Measurements from ENCODE around the gene IFIT5. TPM values are rescaled to one million over a fixed set of nuclear protein-coding genes. Genes with fewer than 3 reads are reported as not detected.
"Not testable (repeated sequence)": the region's sequence is repeated elsewhere in the genome, so short reads cannot be mapped to it uniquely, and the experiment has no call there.

IFIT5 gene
- total RNA-seq, 1 donor from 2014 or later = 17.4 TPM

- no peak for DNase-seq (ENCODE audit: low spot score)
These were observed 21.4 kb upstream of the IFIT5 start for GRCh38 chr10:89392974-89393373.

GRCh38 chr10:89393898-89394297, 20.5 kb upstream of the IFIT5 start:
- no peak for DNase-seq (ENCODE audit: low spot score)

GRCh38 chr10:89395141-89395540, 19.2 kb upstream of the IFIT5 start:
- DNase-seq (ENCODE audit: low spot score) = no peak

- no peak for DNase-seq (ENCODE audit: low spot score)
These were observed 16.2 kb upstream of the IFIT5 start for GRCh38 chr10:89398003-89398749.

- DNase-seq (ENCODE audit: low spot score) = no peak
These were observed 14.4 kb upstream of the IFIT5 start for GRCh38 chr10:89399956-89400355.

GRCh38 chr10:89403043-89403442, 11.3 kb upstream of the IFIT5 start:
- DNase-seq (ENCODE audit: low spot score) = no peak

- no peak for DNase-seq (ENCODE audit: low spot score)
These were observed 10.0 kb upstream of the IFIT5 start for GRCh38 chr10:89404104-89405047.

GRCh38 chr10:89406178-89406577, 8.2 kb upstream of the IFIT5 start:
- DNase-seq (ENCODE audit: low spot score) = not testable (repeated sequence)

- DNase-seq (ENCODE audit: low spot score) = not testable (repeated sequence)
These were observed 6.6 kb upstream of the IFIT5 start for GRCh38 chr10:89407792-89408191.

GRCh38 chr10:89409282-89409681, 5.1 kb upstream of the IFIT5 start:
- DNase-seq (ENCODE audit: low spot score) = not testable (repeated sequence)

GRCh38 chr10:89410551-89410950, 3.8 kb upstream of the IFIT5 start:
- DNase-seq (ENCODE audit: low spot score) = not testable (repeated sequence)

GRCh38 chr10:89411135-89411534, 3.2 kb upstream of the IFIT5 start:
- DNase-seq (ENCODE audit: low spot score) = not testable (repeated sequence)

GRCh38 chr10:89412276-89412675, 2.1 kb upstream of the IFIT5 start:
- not testable (repeated sequence) for DNase-seq (ENCODE audit: low spot score)

GRCh38 chr10:89413398-89413912, 913 bp upstream of the IFIT5 start:
- no peak for DNase-seq (ENCODE audit: low spot score)

GRCh38 chr10:89414879-89415821, 782 bp downstream of the IFIT5 start:
- DNase-seq (ENCODE audit: low spot score) = peak; percentile 57

GRCh38 chr10:89416465-89416864, 2.1 kb downstream of the IFIT5 start:
- no peak for DNase-seq (ENCODE audit: low spot score)

- DNase-seq (ENCODE audit: low spot score) = no peak
These were observed 5.2 kb downstream of the IFIT5 start for GRCh38 chr10:89419548-89419947.

- DNase-seq (ENCODE audit: low spot score) = no peak
These were observed 6.7 kb downstream of the IFIT5 start for GRCh38 chr10:89421018-89421476.

- DNase-seq (ENCODE audit: low spot score) = no peak
These were observed 10.6 kb downstream of the IFIT5 start for GRCh38 chr10:89425000-89425399.

- DNase-seq (ENCODE audit: low spot score) = no peak
These were observed 12.0 kb downstream of the IFIT5 start for GRCh38 chr10:89426230-89426868.

- DNase-seq (ENCODE audit: low spot score) = no peak
These were observed 13.3 kb downstream of the IFIT5 start for GRCh38 chr10:89427629-89428028.

All from ureter (tissue), 1 donor.